Measurements from ENCODE around the gene MYO7B. TPM values are rescaled to one million over a fixed set of nuclear protein-coding genes. Genes with fewer than 3 reads are reported as not detected.

MYO7B gene
- total RNA-seq, 4 donors from 2014 or later: 0.30 to 0.78 TPM; not detected in 2

DNA sequence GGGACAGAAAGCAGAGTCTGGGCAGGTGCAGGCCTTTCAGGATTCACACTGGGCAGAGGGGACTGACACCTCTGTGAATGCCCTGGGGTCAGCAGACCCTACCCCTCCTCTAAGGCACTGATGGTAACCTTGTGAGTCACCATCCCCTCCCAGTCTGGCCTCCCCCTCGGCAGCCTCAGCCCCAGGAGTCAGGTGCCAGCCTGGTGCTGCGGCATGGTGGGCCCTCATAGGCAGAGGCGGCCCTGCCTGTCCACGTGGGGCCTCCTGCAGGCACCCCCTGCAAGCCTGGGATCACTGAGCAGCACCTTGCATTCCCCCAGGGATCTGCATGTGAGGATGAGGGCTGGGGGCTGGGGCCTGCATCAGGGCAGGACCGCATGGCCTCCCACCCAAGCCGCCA, 105.7 kb downstream of the MYO7B start:
- no peak overlapping the region for H3K4me3 ChIP-seq
- peaks cover 0 to 76% (median 33%) of the 10 kb centered on the region in 4 donors for H3K4me1 ChIP-seq
- H3K27me3 ChIP-seq: no peaks in the 10 kb centered on the region
- H3K36me3 ChIP-seq: peaks cover 0 to 23% (median 0%) of the 10 kb centered on the region in 3 donors
- H3K9me3 ChIP-seq: no peaks in the 10 kb centered on the region
- peak overlapping the region in 3 of 4 donors; percentile 34 to 92 (median 59) for H3K27ac ChIP-seq
- DNase-seq (ENCODE audit: low spot score in 2 of 2): no peak
- WGBS, 2 donors: 79 to 86% methylated on average over 4 of the region's 6 CpGs
- TF ChIP-seq POLR2A (IDR thresholded peaks at IDR 0.05) (no peak), EP300 (IDR thresholded peaks at IDR 0.05) (no peak)
- TF ChIP-seq, protein P1, sequence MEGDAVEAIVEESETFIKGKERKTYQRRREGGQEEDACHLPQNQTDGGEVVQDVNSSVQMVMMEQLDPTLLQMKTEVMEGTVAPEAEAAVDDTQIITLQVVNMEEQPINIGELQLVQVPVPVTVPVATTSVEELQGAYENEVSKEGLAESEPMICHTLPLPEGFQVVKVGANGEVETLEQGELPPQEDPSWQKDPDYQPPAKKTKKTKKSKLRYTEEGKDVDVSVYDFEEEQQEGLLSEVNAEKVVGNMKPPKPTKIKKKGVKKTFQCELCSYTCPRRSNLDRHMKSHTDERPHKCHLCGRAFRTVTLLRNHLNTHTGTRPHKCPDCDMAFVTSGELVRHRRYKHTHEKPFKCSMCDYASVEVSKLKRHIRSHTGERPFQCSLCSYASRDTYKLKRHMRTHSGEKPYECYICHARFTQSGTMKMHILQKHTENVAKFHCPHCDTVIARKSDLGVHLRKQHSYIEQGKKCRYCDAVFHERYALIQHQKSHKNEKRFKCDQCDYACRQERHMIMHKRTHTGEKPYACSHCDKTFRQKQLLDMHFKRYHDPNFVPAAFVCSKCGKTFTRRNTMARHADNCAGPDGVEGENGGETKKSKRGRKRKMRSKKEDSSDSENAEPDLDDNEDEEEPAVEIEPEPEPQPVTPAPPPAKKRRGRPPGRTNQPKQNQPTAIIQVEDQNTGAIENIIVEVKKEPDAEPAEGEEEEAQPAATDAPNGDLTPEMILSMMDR (IDR thresholded peaks at IDR 0.05): no peak

GRCh38 chr2:127641846-127642507, 106.5 kb downstream of the MYO7B start:
- Histone ChIP-seq H3K9me3 (no peaks in the 10 kb centered on the region), H3K4me1 (peaks cover 0 to 76% (median 26%) of the 10 kb centered on the region in 4 donors), H3K36me3 (peaks cover 0 to 23% (median 0%) of the 10 kb centered on the region in 3 donors), H3K27me3 (no peaks in the 10 kb centered on the region), H3K27ac (peak overlapping the region in 3 of 4 donors; percentile 34 to 92 (median 59)), H3K4me3 (peak overlapping the region in 1 of 4 donors; percentile 15)
- WGBS, 2 donors: 37 to 60% methylated on average over 12 to 21 of the region's 25 CpGs
- TF ChIP-seq, protein P1 (IDR thresholded peaks at IDR 0.05): no peak
- no peak for TF ChIP-seq EP300 (IDR thresholded peaks at IDR 0.05)
- no peak for TF ChIP-seq POLR2A (IDR thresholded peaks at IDR 0.05)
- no peak for DNase-seq (ENCODE audit: low spot score in 2 of 2)

DNA sequence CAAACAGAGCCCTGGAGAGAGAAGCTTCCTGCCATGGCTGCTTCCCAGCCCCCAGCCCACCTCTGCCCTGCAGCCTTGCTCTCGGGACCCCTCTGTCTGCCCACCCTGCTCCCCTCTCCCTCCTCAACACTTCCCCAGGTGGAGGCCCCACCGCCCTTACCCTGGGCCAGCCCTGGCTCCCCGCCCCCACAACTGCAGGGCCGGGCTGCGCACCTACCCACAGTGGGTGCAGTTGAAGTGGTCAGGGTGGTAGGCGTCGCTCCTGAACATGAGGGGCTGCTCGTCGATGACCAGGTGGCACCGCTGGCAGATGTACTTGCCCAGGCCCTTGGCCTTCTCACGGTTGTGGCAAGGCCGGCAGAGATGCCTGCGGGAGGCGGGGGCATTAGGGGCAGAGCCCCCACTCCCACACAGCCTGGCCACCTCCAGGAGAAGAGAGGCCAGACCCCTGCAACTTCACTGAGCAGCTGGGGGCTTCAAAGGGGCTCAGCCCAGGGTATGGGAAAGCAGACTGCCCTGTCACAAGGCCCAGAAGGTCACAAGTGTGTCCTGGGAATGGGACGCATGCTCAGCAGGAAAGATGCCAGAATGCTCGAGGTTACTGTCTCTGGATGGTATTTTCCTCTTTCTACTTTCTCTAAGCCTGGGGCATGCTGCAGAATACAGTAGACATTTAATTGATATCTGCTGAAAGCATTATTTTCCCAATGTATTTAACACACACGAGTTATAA, 107.4 kb downstream of the MYO7B start:
- DNase-seq (ENCODE audit: low spot score in 2 of 2): no peak
- no peaks in the 10 kb centered on the region for H3K27me3 ChIP-seq
- no peak overlapping the region for H3K4me3 ChIP-seq
- TF ChIP-seq EP300 (IDR thresholded peaks at IDR 0.05) (no peak), POLR2A (IDR thresholded peaks at IDR 0.05) (no peak)
- TF ChIP-seq, protein P1 (IDR thresholded peaks at IDR 0.05): no peak
- peaks cover 0 to 76% (median 21%) of the 10 kb centered on the region in 4 donors for H3K4me1 ChIP-seq
- H3K9me3 ChIP-seq: no peaks in the 10 kb centered on the region
- 60 to 71% methylated on average over 17 of the region's 17 CpGs for WGBS, 2 donors
- H3K36me3 ChIP-seq: peaks cover 0 to 23% (median 0%) of the 10 kb centered on the region in 3 donors
- H3K27ac ChIP-seq: peak overlapping the region in 2 of 4 donors; percentile 59 to 92

- no peak overlapping the region for H3K4me3 ChIP-seq
- no peaks in the 10 kb centered on the region for H3K27me3 ChIP-seq
- H3K27ac ChIP-seq: peak overlapping the region in 3 of 4 donors; percentile 77 to 92 (median 85)
- H3K9me3 ChIP-seq: no peaks in the 10 kb centered on the region
- peaks cover 0 to 76% (median 15%) of the 10 kb centered on the region in 4 donors for H3K4me1 ChIP-seq
- TF ChIP-seq EP300 (IDR thresholded peaks at IDR 0.05): no peak
- TF ChIP-seq, protein P1 (IDR thresholded peaks at IDR 0.05): no peak
- TF ChIP-seq POLR2A (IDR thresholded peaks at IDR 0.05): no peak
- WGBS, 2 donors: 70 to 80% methylated on average over 15 of the region's 15 CpGs
- peaks cover 0 to 21% (median 0%) of the 10 kb centered on the region in 3 donors for H3K36me3 ChIP-seq
- no peak for DNase-seq (ENCODE audit: low spot score in 2 of 2)
These were observed 108.1 kb downstream of the MYO7B start for GRCh38 chr2:127643439-127644065.

All from tibial nerve (tissue), 4 donors.